ENCODE data around the gene PSMB4.
"Not testable (repeated sequence)": the region's sequence is repeated elsewhere in the genome, so short reads cannot be mapped to it uniquely, and the experiment has no call there.

Gene PSMB4

DNA sequence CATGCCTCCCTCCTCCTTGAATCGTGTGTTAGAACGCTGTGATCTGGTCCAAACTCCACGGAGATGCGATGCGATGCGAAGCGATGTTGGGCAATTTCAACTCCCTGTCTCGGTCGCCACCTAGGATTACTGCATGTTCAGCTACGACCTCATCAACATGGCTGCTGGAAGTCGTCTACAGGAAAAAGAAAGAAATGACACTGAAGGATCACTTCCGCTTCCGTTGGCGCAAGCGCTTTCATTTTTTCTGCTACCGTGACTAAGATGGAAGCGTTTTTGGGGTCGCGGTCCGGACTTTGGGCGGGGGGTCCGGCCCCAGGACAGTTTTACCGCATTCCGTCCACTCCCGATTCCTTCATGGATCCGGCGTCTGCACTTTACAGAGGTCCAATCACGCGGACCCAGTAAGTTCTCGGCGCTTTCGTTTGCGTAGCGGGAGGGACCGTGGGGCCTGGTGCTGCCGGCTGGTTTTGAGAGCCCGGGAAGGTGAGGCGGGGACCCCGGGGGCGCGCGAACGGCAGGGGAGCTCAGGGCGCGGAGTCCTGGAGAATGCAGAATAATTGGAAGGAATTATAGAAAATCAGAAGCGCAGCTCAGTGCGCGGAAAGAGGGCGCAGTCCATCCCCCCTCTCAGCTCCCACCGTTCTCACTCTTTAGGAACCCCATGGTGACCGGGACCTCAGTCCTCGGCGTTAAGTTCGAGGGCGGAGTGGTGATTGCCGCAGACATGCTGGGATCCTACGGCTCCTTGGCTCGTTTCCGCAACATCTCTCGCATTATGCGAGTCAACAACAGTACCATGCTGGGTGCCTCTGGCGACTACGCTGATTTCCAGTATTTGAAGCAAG is at the start of gene PSMB4:
TSS of gene PSMB4 (plus strand) at position 250 of the 848 bp plus-strand sequence. CDS start at position 265, 15 bp downstream.
- peak within 1 kb of the TSS; percentile 97 for H3K9ac ChIP-seq (ENCODE audit: low read length)
- peak within 1 kb of the TSS; percentile 80 to 95 for H3K4me3 ChIP-seq (ENCODE audit: low read depth in 1 of 2, low read length in 2 of 2)
- no peaks in the 10 kb centered on the region for H3K9me3 ChIP-seq (ENCODE audit: low read length)
- peaks cover 41% of the 10 kb centered on the region for H3K36me3 ChIP-seq (ENCODE audit: insufficient read depth, low read length)
- H3K4me1 ChIP-seq (ENCODE audit: insufficient read depth, low read length) = peaks cover 14% of the 10 kb centered on the region
- peak within 1 kb of the TSS; percentile 84 for H3K27ac ChIP-seq (ENCODE audit: low read depth, low read length)
- H3K27me3 ChIP-seq (ENCODE audit: control insufficient read depth in 1 of 2, insufficient read depth in 2 of 2, low read length in 2 of 2) = no peaks in the 10 kb centered on the region

DNA sequence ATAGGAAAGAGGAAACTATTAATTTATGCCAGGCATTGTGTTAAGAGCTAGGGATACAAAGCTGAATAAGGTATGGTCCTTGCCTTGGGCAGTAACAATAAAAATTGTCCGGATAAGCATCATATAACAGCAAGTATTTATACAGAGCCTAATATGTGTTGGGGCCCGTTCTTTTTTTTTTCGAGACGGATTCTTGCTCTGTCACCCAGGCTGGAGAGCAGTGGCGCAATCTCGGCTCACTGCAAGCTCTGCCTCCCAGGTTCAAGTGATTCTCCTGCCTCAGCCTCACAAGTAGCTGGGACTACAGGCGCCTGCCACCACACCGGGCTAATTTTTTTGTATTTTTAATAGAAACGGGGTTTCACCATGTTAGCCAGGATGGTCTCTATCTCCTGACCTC is 49.0 kb upstream of the PSMB4 start:
- not testable (repeated sequence) for H3K27me3 ChIP-seq (ENCODE audit: control insufficient read depth in 1 of 2, insufficient read depth in 2 of 2, low read length in 2 of 2); H3K9ac ChIP-seq (ENCODE audit: low read length); H3K27ac ChIP-seq (ENCODE audit: low read depth, low read length); H3K9me3 ChIP-seq (ENCODE audit: low read length); H3K4me1 ChIP-seq (ENCODE audit: insufficient read depth, low read length); H3K36me3 ChIP-seq (ENCODE audit: insufficient read depth, low read length); H3K4me3 ChIP-seq (ENCODE audit: low read depth in 1 of 2, low read length in 2 of 2)

DNA sequence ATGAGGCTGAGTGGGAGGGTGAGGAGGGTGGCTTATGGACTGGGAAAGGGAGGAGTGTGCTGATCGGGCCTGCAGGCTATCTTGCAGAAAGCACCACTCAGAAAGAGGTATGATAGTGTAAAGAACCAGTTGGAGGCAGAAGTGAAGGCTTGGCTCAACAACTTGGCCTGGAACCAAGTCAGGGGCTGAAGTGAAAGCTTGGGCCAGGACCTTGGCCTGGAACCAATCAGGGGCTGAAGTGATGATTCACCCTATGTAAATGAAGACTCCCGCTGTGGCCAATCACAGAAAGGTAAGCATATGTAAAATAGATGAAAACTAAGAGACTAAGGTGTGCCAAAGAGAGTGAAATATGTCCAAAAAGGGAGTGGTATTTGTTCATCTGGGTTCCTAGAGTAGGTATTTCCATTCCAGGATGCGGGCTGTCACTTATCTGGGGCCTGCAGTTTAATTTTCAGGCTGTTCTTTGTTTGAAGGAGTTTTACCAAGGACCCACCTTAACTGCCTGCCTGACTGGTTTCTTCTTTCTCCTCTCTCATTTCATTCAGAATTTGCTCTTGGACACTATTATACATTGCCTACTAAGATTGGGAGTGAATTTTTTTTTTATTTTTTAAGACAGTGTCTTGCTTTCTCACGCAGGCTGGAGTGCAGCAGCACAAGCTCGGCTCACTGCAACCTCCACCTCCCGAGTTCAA is 47.2 kb upstream of the PSMB4 start:
- Histone ChIP-seq H3K4me3 (ENCODE audit: low read depth in 1 of 2, low read length in 2 of 2) (no peak overlapping the region), H3K9ac (ENCODE audit: low read length) (no peak overlapping the region)

DNA sequence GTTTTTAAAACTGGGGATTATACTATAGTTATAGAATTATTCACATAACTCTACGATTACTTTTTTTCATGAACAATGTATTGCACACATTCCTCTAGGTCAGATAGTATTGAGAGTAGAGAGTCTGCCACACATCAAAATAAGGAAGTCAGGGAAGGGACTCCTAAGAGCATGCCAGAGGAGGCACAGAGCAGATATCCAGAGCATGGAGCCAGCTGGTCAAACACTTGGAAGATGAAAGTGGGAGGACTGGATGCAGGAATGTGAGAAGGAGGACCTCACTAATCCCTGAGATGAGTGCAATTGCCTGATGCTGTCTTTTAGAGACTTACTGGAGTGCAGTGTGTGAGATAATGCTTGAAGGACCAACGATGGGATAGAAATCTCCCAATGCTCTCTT is 42.7 kb upstream of the PSMB4 start:
- Histone ChIP-seq H3K4me1 (ENCODE audit: insufficient read depth, low read length) (no peaks in the 10 kb centered on the region), H3K27ac (ENCODE audit: low read depth, low read length) (no peak overlapping the region), H3K4me3 (ENCODE audit: low read depth in 1 of 2, low read length in 2 of 2) (no peak overlapping the region)

More for the DNA sequence above, 47.2 kb upstream of the PSMB4 start:
- no peaks in the 10 kb centered on the region for H3K9me3 ChIP-seq (ENCODE audit: low read length)
- H3K27ac ChIP-seq (ENCODE audit: low read depth, low read length) = no peak overlapping the region
- H3K4me1 ChIP-seq (ENCODE audit: insufficient read depth, low read length) = no peaks in the 10 kb centered on the region
- no peaks in the 10 kb centered on the region for H3K27me3 ChIP-seq (ENCODE audit: control insufficient read depth in 1 of 2, insufficient read depth in 2 of 2, low read length in 2 of 2)
- H3K36me3 ChIP-seq (ENCODE audit: insufficient read depth, low read length) = no peaks in the 10 kb centered on the region

DNA sequence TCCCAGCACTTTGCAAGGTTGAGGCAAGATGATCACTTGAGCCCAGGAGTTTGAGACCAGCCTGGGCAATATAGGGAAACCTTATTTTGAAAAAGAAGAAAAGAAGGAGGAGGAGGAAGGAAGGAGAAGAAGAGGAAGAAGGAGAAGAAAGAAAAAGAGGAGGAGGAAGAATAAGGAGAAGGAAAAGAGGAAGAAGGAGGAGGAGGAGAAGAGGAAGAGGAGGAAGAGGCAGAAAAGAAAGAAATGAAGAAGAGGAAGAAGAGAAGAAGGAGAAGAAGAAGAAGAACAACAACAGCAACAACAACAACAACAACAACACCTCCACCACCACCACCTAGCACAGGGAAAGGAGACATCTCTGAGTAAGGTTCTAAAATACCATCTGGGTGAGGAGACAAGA is 37.5 kb upstream of the PSMB4 start:
- H3K4me3 ChIP-seq (ENCODE audit: low read depth in 1 of 2, low read length in 2 of 2) = no peak overlapping the region
- no peaks in the 10 kb centered on the region for H3K4me1 ChIP-seq (ENCODE audit: insufficient read depth, low read length)
- H3K9me3 ChIP-seq (ENCODE audit: low read length) = no peaks in the 10 kb centered on the region
- H3K27me3 ChIP-seq (ENCODE audit: control insufficient read depth in 1 of 2, insufficient read depth in 2 of 2, low read length in 2 of 2) = no peaks in the 10 kb centered on the region
- no peak overlapping the region for H3K9ac ChIP-seq (ENCODE audit: low read length)
- H3K36me3 ChIP-seq (ENCODE audit: insufficient read depth, low read length) = peaks cover 33% of the 10 kb centered on the region
- H3K27ac ChIP-seq (ENCODE audit: low read depth, low read length) = no peak overlapping the region

More for the DNA sequence above, 42.7 kb upstream of the PSMB4 start:
- H3K27me3 ChIP-seq (ENCODE audit: control insufficient read depth in 1 of 2, insufficient read depth in 2 of 2, low read length in 2 of 2) = no peaks in the 10 kb centered on the region
- H3K9me3 ChIP-seq (ENCODE audit: low read length) = no peaks in the 10 kb centered on the region
- H3K9ac ChIP-seq (ENCODE audit: low read length) = no peak overlapping the region
- no peaks in the 10 kb centered on the region for H3K36me3 ChIP-seq (ENCODE audit: insufficient read depth, low read length)

DNA sequence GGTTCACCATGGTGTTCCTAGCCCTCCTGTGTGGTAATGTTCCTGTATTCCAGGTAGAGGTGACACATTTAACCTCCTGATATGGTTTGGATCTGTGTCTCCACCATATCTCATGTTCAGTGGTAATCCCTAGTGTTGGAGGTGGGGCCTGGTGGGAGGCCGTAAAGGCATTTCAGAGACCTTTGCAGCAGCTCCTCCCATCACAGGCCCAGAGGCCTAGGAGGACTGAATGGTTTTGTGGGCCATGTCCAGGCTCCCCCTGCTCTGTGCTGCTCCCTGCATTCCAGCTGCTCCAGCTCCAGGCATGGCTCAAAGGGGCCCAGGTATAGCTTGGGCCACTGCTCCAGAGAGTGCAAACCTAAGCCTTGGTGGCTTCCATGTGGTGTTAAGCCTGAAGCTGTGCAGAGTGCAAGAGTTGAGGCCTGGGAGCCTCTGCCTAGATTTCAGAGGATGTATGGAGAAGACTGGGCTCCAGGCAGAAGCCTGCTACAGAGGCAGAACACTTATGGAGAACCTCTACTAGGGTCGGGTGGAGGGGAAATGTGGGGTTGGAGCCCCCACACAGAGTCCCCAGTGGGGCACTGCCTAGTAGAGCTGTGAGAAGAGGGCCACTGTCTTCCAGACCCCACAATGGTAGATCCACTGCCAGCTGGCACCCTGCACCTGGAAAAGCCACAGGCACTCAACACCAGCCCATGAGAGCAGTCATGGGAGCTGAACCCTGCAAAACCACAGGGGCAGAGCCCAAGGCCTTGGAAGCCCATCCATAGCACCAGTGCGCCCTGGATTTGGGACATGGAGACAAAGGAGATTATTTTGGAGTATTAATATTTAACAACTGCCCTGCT is 36.8 kb upstream of the PSMB4 start:
- H3K4me1 ChIP-seq (ENCODE audit: insufficient read depth, low read length) = peaks cover under 1% of the 10 kb centered on the region
- H3K27me3 ChIP-seq (ENCODE audit: control insufficient read depth in 1 of 2, insufficient read depth in 2 of 2, low read length in 2 of 2) = no peaks in the 10 kb centered on the region
- no peak overlapping the region for H3K27ac ChIP-seq (ENCODE audit: low read depth, low read length)
- H3K9ac ChIP-seq (ENCODE audit: low read length) = no peak overlapping the region
- peaks cover 37% of the 10 kb centered on the region for H3K36me3 ChIP-seq (ENCODE audit: insufficient read depth, low read length)
- H3K9me3 ChIP-seq (ENCODE audit: low read length) = no peaks in the 10 kb centered on the region
- no peak overlapping the region for H3K4me3 ChIP-seq (ENCODE audit: low read depth in 1 of 2, low read length in 2 of 2)

DNA sequence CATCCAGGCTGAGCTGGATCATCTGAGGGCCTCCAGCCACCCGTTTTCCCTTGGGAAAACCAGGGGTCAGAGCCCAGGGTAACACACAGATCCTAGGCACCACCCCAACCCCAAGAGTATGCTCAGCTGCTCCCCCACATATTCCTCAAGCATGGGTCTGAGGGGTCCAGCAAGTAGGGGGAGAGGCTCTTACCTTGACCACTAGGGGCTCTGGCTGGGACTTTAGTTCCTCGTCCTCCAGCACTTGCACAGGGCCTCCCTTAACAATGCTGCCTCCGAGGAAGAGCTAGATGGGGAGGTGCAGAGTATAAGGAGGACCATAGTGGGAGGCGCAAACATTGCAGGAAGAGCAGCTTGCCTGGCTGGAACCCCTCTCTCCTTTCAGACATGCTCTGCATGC is 34.4 kb upstream of the PSMB4 start:
- peaks cover 17% of the 10 kb centered on the region for H3K4me1 ChIP-seq (ENCODE audit: insufficient read depth, low read length)
- H3K27ac ChIP-seq (ENCODE audit: low read depth, low read length) = no peak overlapping the region
- no peaks in the 10 kb centered on the region for H3K27me3 ChIP-seq (ENCODE audit: control insufficient read depth in 1 of 2, insufficient read depth in 2 of 2, low read length in 2 of 2)
- H3K9me3 ChIP-seq (ENCODE audit: low read length) = no peaks in the 10 kb centered on the region
- no peak overlapping the region for H3K4me3 ChIP-seq (ENCODE audit: low read depth in 1 of 2, low read length in 2 of 2)
- no peak overlapping the region for H3K9ac ChIP-seq (ENCODE audit: low read length)
- peaks cover 58% of the 10 kb centered on the region for H3K36me3 ChIP-seq (ENCODE audit: insufficient read depth, low read length)

DNA sequence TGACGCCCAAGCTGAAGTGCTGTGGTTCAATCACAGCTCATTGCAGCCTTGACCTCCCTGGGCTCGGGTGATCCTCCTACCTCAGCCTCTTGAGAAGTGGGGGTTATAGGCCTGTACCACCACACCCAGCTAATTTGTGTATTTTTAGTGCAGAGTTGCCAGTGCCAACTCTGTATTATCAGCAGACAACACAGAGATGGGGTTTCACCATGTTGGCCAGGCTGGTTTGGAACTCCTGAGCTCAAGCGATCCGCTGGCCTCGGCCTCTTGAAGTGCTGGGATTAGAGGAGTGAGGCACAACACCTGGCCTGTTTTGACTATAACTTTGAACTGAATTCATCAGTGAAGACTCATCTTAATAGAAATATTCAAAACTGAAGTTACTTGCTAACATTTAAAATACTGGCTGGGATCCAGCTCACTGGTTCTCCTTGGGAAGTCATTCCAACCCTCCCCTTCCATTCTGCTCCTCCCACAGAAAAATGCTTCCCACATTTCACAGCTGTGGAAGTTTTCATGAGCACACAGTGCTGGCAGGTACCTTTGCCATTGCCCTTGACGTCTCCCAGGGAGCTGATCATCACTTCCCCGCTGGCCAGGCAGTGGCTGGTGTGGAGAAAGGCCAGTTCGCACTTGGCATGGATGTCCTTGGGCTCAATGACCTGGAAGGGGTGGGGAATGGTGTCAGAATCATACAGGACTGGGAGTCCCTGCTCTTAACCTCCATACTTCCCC is 31.5 kb upstream of the PSMB4 start:
- H3K4me1 ChIP-seq (ENCODE audit: insufficient read depth, low read length) = peaks cover 32% of the 10 kb centered on the region
- H3K27ac ChIP-seq (ENCODE audit: low read depth, low read length) = no peak overlapping the region
- H3K4me3 ChIP-seq (ENCODE audit: low read depth in 1 of 2, low read length in 2 of 2) = no peak overlapping the region
- no peaks in the 10 kb centered on the region for H3K27me3 ChIP-seq (ENCODE audit: control insufficient read depth in 1 of 2, insufficient read depth in 2 of 2, low read length in 2 of 2)
- no peaks in the 10 kb centered on the region for H3K9me3 ChIP-seq (ENCODE audit: low read length)
- no peak overlapping the region for H3K9ac ChIP-seq (ENCODE audit: low read length)
- H3K36me3 ChIP-seq (ENCODE audit: insufficient read depth, low read length) = peaks cover 58% of the 10 kb centered on the region

DNA sequence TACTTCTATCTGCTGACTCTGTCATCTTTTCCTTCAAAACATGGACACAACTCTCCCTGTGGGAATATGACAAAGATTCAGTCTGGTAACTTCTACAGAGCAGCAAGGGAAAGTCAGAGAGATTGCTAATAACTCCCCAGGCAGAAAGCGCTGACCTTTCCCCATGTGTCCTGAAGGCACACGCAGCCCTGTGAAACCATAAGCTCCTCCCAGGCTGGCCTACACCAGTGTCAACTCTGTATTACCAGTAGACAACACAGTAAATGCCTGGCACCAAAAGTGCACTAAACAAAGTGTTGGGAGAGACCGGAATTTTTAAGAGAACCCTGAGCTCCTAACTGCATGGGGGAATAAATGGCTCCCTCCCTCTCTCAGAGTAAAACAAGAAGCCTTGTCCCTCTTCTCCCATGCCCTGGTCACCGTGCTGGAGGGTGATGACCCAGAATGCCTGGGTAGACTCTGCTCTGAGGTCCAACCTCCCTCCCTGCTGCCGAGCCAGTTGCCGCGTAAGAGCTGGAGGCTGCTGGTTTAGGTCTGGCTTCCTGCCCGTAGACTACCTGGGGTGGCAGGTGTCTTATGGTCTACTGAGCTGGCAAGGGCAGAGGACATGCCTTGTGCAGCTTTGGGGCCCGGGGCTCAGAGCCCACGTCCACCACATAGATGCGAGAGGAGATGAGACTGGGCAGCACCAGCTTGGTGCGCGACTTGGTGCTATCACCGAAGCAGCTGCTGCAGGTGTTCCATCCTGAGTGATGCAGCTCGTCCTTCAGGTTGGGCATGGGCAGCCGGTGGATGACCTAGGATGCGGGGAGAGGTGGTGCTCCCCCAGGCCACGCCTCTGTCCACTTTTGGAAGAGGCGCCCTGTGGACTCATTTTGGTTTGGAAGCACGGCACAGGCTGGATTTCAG is 30.7 kb upstream of the PSMB4 start:
- Histone ChIP-seq H3K4me3 (ENCODE audit: low read depth in 1 of 2, low read length in 2 of 2) (no peak overlapping the region), H3K9me3 (ENCODE audit: low read length) (no peaks in the 10 kb centered on the region), H3K9ac (ENCODE audit: low read length) (no peak overlapping the region), H3K4me1 (ENCODE audit: insufficient read depth, low read length) (peaks cover 32% of the 10 kb centered on the region), H3K36me3 (ENCODE audit: insufficient read depth, low read length) (peaks cover 58% of the 10 kb centered on the region), H3K27ac (ENCODE audit: low read depth, low read length) (no peak overlapping the region), H3K27me3 (ENCODE audit: control insufficient read depth in 1 of 2, insufficient read depth in 2 of 2, low read length in 2 of 2) (no peaks in the 10 kb centered on the region)

DNA sequence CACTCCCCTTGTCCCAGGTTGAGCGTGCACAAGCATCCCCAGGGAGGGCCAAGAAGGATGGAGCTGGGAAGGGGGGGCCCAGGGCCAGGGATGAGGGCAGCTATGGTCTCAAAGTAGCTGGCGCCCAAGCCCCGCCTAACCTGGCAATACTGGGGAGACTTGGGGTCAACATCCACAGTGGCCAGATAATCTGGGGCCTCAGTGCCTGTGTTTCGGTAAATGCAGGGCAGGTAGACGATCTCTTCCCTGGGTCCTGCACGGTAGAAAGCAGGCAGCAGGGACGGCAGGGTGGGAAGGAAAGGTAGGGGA is 30.1 kb upstream of the PSMB4 start:
- Histone ChIP-seq H3K4me1 (ENCODE audit: insufficient read depth, low read length) (peaks cover 32% of the 10 kb centered on the region), H3K9ac (ENCODE audit: low read length) (no peak overlapping the region), H3K4me3 (ENCODE audit: low read depth in 1 of 2, low read length in 2 of 2) (no peak overlapping the region), H3K36me3 (ENCODE audit: insufficient read depth, low read length) (peaks cover 52% of the 10 kb centered on the region), H3K27me3 (ENCODE audit: control insufficient read depth in 1 of 2, insufficient read depth in 2 of 2, low read length in 2 of 2) (no peaks in the 10 kb centered on the region), H3K27ac (ENCODE audit: low read depth, low read length) (no peak overlapping the region), H3K9me3 (ENCODE audit: low read length) (no peaks in the 10 kb centered on the region)

Data from muscle layer of colon (tissue), 2 donors.